ENCODE measurements around the gene PRPSAP1.
A peak's percentile ranks its signal among the peaks of the same experiment; 100 is the strongest.

PRPSAP1 gene, protein sequence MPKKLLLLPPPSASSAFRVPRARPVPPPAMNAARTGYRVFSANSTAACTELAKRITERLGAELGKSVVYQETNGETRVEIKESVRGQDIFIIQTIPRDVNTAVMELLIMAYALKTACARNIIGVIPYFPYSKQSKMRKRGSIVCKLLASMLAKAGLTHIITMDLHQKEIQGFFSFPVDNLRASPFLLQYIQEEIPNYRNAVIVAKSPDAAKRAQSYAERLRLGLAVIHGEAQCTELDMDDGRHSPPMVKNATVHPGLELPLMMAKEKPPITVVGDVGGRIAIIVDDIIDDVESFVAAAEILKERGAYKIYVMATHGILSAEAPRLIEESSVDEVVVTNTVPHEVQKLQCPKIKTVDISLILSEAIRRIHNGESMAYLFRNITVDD

GRCh38 chr17:76353599-76354316, at the start of gene PRPSAP1:
Gene PRPSAP1 (minus strand): TSS chr17:76353916. CDS start chr17:76353703, 213 bp downstream.
- DNase-seq = peak; percentile 20 to 97 (median 89)

DNA sequence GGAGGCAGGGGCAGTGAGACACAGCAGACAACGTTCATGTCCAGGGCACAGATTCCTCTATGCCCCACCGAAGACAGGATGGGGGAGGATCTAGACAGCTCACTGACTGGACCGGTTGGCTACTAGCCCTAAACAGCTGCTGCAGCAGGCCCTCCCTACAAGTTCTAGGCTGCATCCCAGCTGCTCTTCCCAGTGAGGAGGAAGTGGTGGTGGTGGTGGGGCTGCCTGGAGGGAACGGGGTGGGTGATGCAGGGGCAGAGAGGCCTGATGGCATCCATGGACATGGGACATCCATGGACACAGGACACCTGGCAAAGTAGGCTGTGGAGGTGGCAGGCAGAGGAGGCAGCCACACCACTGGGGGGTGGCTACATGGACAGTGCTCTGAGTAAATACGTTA, 49.0 kb upstream of the PRPSAP1 start:
- DNase-seq = no peak

- no peak for DNase-seq
These were observed 45.8 kb upstream of the PRPSAP1 start for GRCh38 chr17:76399175-76400172.

DNA sequence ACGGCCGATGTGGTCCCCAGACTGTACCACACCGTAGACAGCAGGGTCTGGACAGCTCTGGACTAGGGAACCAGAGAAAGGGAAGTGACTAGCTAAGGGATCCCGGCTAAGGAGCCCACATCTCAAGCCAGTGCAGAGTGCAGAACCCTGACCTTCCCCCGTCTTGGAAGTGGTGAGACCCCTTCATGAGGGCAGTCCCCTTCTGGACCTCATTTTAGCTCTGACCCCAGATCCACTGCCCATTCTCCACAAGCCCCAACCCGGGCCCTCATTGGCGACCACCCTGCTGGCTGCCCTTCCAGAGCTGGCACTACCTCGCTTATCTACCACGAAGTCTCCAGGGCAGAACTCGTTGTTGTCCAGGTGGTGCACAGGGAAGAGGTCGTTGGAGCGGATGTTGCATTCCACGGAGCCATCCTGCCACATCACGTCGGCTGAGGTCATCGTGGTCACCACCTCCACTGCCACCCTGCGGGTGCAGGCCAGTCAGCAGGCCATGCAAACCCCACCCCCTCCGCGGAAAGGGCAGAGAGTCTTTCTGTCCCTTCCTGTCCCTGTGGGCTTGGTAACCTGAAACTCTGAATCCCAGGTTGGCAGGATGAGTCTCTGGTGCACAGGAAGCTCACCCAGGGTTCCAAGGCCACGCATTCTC, 44.9 kb upstream of the PRPSAP1 start:
- DNase-seq = no peak

- peak in 55 of 58 donors; percentile 20 to 96 (median 75) for DNase-seq
These were observed 44.2 kb upstream of the PRPSAP1 start for GRCh38 chr17:76397687-76398522.

GRCh38 chr17:76397184-76397583, 43.5 kb upstream of the PRPSAP1 start:
- DNase-seq = no peak

DNA sequence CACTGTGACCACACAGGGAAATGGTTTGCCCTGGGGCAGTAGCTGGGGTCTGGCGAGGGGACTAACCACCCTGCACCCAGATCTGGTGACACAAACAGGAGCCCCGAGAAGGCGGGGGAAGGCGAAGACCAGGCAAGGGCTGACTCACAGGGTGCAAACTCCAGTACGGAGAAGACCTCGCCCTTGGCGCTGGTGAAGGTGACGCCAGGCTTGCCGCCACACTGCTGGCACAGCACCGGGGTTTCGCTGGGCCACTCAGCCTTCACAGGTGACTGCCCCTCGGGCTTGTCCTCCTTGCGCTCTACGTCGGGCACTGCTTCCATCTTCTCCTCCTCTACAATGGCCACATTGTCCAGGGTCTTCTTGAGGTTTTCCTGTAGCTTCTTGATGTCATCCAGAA, 42.3 kb upstream of the PRPSAP1 start:
- no peak for DNase-seq

DNA sequence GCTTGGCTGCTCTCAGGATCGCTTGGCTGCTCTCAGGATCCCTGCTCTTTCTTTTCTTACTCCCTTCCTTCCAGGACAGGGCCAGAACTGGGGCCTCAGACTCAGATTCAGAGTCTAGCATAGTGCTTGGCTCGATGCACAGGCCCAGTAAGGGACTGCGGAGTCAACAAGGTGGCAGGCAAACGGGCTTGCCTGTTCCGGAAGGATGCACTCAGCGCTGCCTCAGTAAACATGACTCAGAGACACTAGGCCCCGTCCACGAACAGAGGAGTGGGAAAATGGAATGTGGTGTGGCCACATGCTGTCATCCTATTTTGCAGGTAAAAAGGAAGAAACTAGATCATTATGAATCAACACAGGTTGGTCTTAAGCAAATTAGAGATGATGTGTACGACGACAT, 40.5 kb upstream of the PRPSAP1 start:
- DNase-seq = no peak

DNA sequence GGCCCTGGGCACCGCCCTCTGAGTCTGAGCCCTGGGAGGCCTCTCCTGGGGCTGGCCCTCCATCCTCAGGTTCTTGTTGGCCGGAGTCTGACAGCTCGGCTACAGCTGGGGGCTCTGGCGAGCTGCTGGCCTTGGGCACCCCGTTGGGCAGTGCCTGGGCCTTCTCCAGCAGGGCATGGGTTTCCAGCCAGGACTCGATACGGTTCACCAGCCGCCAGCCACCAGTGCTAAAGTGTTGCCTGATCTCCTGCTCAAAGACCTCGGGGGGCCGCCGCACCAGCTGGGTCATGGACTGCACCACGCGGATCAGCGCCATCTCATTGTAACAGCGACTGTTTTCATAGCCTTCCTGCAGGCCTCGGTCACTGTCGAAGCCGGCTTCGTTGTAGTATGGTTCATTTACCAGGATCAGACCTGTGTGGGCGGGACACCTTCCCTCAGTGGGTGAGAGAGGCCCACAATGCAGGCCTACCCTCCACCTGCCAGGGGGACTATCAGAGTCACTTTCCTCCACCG, 37.5 kb upstream of the PRPSAP1 start:
- DNase-seq = no peak

GRCh38 chr17:76390003-76390421, 36.3 kb upstream of the PRPSAP1 start:
- DNase-seq = no peak

GRCh38 chr17:76388966-76389888, 35.5 kb upstream of the PRPSAP1 start:
- no peak for DNase-seq

- DNase-seq = no peak
These were observed 33.5 kb upstream of the PRPSAP1 start for GRCh38 chr17:76386966-76387765.

DNA sequence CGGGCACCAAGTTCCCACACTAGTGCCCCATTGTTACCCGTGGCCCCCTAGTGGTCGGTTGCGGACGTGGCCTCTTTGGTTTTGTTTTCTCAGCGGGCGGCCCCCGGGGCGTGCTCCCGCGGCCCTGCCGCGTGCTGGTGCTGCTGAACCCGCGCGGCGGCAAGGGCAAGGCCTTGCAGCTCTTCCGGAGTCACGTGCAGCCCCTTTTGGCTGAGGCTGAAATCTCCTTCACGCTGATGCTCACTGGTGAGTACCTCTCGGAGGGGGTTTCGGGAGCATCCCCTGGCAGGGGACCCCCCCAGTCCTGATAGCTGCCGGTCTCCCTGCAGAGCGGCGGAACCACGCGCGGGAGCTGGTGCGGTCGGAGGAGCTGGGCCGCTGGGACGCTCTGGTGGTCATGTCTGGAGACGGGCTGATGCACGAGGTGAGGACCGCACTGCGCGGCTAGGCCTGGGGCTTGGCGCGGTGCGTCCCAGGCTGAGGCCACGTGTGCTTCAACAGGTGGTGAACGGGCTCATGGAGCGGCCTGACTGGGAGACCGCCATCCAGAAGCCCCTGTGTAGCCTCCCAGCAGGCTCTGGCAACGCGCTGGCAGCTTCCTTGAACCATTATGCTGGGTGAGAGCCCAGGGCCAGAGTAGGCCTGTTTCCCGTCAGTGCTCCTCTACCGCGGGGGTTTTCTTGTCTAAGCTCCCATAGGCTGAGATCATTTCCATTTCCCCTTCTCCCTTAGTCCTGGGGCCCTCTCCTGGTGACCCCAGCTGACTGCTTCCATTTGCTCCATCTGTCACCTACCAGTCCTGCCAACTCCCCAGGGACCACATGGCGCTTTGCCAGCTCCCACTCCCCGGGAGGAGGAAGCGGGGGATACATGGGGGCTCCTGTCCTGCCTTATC, 32.4 kb upstream of the PRPSAP1 start:
- peak in 18 of 58 donors; percentile 11 to 53 (median 32) for DNase-seq

DNA sequence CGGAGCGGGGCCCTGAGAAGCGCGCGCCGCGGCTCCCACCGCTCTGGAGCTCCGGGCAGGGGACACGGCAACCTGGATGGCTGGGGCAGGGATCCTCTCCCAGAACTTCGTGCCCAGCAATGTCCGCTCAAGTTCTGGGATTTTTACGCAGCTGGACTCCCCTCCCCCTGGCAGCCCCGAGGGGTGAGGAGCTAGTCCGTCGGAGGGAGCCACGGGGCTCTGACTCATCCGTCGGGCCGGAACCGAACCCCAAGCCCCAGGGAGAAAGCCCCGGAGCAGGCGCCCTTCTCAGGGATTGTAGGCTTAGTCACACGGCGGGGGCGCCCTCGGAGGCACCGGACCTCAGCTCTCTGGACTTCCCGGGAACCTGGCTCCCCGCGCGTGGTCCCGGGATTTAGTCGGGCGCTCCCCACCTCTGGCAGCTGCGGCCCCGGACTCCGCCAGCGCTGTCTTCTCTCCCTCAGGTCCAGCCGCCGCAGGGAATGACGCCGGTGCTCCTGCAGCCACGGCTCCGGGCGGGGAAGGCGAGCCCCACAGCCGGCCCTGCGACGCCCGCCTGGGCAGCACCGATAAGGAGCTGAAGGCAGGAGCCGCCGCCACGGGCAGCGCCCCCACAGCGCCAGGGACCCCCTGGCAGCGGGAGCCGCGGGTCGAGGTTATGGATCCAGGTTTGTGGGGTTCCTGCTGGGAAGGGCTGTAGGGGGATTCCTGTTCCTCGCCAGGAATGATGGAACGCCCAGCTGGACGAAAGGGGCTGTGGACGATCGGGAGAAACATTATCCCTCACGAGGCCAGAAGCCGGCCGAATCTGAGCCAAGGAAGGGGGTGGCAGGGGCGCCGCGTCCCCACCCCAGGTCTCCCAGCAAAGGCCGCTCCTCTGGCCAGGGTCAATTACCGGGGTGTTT, 31.5 kb upstream of the PRPSAP1 start:
- peak in 1 of 58 donors; percentile 63 for DNase-seq

Data from anterior cingulate cortex (tissue), 58 donors.